Epidermal melanocyte (primary cell): Measurements from ENCODE around the gene RPL37A.

ENCODE experiments used
- DNase-seq: peaks from one replicate; pipeline ENCODE4 v3.0.0; 2011; ENCODE audit warnings: low spot score; ENCODE audit not compliant: insufficient read length

Gene RPL37A

DNA sequence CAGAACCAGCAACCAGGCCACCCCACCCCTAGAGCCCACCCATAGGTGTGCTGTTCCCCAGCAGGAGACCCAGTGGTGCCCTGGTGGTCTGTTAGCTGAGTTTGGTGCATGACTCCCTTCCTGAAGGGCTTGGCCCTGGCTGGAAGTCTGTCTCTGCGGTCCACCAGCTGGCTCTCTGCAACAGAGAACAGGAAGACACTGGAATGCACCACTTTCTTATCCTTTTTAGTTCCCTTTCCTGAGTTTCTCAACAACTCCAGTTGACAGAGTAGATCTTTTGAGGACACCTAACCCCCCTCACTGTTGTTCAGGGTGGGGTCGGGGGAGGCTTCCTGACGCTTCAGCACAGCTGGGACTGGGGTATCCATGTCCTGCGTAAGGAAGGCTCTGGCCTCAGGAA lies 11.9 kb upstream of the RPL37A start:
- DNase-seq: no peak

- DNase-seq: no peak
These were observed 8.6 kb upstream of the RPL37A start for GRCh38 chr2:216490061-216490460.

- DNase-seq: no peak
These were observed 6.6 kb upstream of the RPL37A start for GRCh38 chr2:216491793-216492596.

DNA sequence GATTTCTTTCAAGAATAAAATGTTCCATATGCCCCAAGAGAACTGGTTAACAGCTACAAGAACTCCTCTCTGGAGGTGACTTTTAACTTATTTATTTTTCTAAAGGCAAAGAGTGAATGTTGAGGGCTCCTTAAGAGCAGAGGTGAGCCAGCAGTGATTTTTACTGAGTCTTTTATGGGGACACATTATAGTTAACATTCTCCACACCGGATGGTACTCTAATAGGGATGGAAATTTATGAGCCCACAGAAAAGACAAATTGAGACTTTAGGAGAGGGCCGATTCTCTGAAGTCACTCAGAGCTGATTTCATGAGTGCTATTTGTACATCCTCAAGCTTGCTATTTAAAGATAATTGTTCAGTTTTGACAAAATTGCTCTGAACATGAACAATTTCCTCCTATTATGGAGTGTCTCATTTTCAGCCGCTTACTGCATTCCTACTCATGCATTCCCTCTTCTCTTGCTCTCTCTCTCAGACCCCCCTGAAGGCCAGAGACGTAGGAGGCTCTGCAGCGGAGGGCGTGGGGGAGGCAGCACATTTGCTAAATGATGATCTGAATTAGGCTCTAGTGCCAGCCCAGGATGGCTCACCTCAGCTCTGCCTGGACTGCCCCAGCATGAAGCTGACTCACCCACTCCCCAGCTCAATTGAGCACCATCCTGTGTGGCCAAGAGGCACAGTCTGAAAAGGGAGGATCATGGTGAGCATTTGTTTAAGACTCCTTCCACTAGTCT lies 5.9 kb upstream of the RPL37A start:
- DNase-seq: no peak

GRCh38 chr2:216493334-216493685 lies 5.3 kb upstream of the RPL37A start:
- DNase-seq: no peak

DNA sequence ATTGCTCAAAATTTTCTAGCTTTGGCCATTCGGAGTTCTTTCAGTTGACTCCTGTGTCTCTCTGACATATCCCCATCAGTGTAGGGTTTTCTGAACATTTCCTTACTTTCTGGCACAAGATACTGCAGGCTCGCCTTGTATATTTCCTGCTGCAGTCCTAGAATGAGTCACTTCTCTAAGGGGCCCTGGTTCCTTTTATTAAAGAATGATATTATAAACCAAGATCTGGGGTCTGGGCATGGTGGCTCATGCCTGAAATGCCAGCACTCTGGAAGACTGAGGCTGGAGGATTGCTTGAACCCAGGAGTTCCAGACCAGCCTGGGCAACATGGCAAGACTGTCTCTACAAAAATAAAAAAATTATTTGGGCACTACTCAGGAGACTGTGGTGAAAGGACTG lies 3.0 kb upstream of the RPL37A start:
- no peak for DNase-seq

- DNase-seq: no peak
These were observed 1.1 kb upstream of the RPL37A start for GRCh38 chr2:216497382-216498069.

- no peak for DNase-seq
These were observed 620 bp upstream of the RPL37A start for GRCh38 chr2:216498070-216498378.

DNA sequence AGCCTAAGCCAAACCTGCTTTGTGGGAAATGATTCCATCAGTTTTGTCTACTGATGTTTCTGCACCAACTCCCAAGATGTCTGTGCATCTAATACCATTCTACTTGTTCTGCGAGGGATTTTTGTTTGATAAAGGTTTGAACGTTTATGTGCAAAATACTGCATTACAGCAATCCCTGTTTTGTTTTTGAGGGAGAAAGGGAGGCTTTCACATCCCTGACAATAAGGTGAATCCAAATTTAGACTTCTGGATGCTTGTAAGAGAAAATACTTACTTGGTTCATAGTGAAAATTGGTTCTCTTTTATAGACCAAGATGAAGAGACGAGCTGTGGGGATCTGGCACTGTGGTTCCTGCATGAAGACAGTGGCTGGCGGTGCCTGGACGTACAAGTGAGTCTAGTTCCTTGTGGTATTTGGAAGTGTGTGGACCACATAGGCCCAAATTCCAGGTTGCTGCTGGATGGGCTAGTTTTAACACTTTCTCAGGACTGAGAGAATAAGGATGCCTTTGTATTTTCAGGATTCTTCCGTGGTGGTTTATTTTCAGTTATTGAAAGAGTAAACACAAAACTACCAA lies 1.1 kb downstream of the RPL37A start:
- no peak for DNase-seq

GRCh38 chr2:216500572-216500971 lies 1.9 kb downstream of the RPL37A start:
- DNase-seq: no peak

DNA sequence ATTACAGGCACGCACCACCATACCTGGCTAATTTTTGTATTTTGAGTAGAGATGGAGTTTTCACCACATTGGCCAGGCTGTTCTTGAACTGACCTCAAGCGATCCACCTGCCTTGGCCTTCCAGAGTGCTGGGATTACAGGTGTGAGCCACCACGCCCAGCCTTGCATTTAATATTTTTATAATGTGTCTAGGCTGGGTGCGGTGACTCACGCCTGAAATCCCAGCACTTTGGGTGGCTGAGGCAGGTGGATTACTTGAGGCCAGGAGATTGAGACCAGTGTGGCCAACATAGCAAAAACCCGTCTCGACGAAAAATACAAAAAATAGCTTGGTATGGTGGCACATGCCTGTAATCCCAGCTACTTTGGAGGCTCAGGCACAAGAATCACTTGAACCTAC lies 3.2 kb downstream of the RPL37A start:
- no peak for DNase-seq

- DNase-seq: no peak
These were observed 3.9 kb downstream of the RPL37A start for GRCh38 chr2:216502381-216503158.

GRCh38 chr2:216503159-216503629 lies 4.5 kb downstream of the RPL37A start:
- no peak for DNase-seq

DNA sequence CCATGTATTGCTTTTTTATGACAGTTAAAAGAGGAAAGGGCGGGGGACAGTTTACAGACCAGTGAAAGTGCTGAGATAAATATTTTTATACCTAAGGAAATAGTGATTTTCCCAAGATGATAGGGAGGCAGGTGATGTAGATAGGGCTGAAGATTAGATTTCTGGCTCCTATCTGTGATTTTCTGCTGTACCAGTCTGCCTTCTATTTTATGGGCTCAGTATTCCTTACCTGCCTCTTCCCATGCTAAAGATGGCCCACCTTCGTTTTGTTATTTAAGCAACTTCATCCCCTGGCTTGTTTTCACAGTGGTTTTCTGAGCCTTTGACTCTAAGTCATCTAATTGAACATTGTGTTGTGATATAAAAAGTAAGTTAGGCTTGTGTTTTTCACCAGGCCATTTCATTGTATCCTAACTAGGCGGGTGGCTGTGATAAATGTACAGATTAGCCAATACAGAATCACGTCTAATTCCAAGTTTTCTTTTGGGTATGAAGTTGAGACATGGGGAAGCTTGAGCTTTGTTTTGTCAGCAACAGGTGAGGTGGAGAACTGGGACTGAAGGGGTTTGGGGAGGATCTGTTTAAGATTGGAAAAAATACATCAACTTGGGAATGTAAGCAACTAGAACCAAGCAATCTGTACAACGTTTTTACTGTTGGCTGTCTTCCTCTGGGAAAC lies 5.2 kb downstream of the RPL37A start:
- DNase-seq: no peak

- DNase-seq: no peak
These were observed 5.7 kb downstream of the RPL37A start for GRCh38 chr2:216504376-216504762.

DNA sequence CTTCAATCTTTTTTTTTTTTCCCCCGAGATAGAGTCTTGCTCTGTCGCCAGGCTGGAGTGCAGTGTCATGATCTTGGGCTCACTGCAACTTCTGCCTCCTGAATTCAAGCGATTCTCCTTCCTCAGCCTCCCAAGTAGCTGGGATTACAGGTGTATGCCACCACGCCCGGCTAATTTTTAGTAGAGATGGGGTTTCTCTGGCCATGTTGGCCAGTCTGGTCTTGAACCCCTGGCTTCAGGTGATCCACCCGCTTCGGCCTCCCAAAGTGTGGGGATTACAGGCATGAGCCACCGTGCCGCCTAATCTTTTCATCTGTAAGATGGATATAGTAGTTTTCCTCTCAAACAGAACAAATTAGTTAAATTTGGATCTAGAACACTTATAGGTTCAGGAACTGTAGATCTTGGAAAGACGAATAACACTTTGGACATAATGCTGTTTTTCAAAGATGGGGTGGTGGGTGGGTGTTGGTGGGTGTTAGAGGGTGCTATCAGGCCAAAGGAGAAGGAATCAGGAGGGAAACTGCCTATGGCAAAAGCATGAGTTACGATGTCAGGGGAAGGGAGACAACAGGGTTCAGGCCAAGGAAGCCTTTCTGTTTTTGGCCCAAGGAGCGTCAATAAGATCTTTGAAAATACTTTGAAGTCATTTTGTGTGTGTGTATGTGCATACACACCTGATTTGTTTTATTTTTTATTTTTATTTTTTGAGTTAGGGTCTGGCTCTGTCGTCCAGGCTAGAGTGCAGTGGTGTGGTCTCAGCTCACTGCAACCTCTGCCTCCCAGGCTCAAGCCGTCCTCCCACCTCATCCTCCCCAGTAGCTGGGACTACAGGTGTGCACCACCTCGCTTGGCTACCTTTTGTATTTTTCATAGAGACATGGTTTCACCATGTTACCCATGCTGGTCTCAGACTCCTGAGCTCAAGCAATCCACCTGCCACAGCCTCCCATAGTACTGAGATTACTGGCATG lies 6.8 kb downstream of the RPL37A start:
- DNase-seq: no peak

- DNase-seq: no peak
These were observed 8.8 kb downstream of the RPL37A start for GRCh38 chr2:216507220-216508160.

DNA sequence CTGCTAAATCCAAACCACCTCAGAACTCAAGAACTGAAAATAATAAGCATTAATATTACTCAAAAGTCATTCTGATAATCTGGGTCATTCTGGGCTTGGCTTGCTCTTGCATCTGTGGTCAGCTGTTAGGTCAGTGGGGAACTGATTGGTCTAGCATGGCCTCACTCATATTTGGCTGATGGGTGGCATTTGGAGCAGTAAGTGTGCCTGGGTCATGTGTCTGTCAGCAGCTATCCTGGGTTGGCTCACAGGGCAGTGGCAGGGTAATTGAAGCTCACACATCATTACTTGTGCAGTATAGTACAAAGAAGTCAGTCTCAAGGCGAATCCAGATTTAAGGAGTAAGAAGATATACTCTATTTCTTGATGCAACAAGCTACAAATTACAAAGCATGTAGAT lies 9.6 kb downstream of the RPL37A start:
- DNase-seq: no peak
